Measurements from ENCODE around the gene NEUROG3.
A peak's percentile ranks its signal among the peaks of the same experiment; 100 is the strongest.

NEUROG3 gene

GRCh38 chr10:69573056-69573806 is at the start of gene NEUROG3:
Gene NEUROG3 (minus strand): TSS chr10:69573422. CDS start chr10:69573043, 379 bp downstream.
- DNase-seq, result no peak

GRCh38 chr10:69620625-69621024 is 47.4 kb upstream of the NEUROG3 start:
- DNase-seq, result no peak

DNA sequence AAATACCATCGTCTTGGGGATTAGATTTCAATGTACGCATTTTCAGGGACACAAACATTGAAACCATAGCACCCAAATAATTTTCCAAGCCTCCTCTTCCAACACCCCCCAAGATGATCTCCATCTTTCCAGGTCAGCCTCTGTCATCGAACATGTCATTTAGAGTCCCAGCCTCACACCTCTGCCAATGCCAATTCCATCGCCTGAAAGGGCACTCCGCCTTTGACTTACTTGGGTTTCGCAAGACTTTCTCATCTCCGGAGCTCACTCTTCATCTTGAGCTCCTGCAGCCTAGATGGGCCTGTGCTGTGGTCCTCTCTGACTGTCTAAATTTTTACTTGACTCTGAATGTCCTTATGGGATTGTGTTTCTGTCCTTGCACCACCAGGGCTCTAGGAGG is 46.4 kb upstream of the NEUROG3 start:
- no peak for DNase-seq

- DNase-seq, result no peak
Observed at GRCh38 chr10:69618746-69619145, 45.5 kb upstream of the NEUROG3 start.

GRCh38 chr10:69616358-69616757 is 43.1 kb upstream of the NEUROG3 start:
- DNase-seq, result peak in 6 of 56 donors; percentile 7 to 33 (median 15)

- DNase-seq, result no peak
Observed at GRCh38 chr10:69614130-69614529, 40.9 kb upstream of the NEUROG3 start.

GRCh38 chr10:69612760-69613159 is 39.5 kb upstream of the NEUROG3 start:
- DNase-seq, result peak in 2 of 56 donors; percentile 2 to 16

GRCh38 chr10:69609077-69609476 is 35.9 kb upstream of the NEUROG3 start:
- no peak for DNase-seq

- no peak for DNase-seq
Observed at GRCh38 chr10:69600761-69601330, 27.6 kb upstream of the NEUROG3 start.

DNA sequence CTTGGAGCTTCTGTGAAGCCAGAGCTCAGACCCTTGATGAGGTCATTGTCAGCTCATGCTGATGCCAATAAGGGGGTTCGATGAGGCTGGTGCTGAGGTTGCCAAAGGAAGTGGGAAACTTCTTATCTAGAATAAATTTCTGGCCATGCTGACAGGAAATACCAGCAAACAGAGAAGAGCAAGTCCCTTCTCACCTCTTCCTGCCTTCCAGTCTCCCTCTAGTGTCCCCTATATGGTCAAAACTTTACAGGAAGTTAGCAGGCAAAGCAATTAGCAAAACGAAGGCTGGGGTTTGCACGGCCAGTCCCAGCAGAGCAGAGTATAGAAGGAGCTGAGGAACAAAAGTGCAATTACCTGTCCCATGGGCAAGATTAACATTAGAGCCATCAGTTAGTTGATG is 15.1 kb upstream of the NEUROG3 start:
- DNase-seq, result no peak

DNA sequence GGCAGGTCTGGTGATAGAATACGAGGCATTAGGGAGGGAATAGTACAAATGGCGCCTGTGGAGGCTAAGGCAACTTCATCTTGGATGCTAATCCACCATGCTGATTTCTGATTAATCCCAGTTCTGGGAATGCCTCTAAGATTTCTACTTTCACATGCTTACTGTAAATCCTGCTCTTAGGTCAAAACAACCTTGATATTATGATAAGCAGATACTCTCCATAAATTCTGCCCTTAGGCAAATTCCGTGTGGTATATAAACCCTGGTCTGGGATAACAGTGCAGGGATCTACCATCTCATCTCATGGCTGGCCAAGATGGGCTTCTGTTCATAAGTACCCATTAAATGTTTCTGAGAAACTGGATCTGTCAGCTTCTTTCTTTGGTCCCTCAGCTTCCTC is 11.4 kb upstream of the NEUROG3 start:
- DNase-seq, result no peak

GRCh38 chr10:69583106-69583505 is 9.9 kb upstream of the NEUROG3 start:
- DNase-seq, result no peak

DNA sequence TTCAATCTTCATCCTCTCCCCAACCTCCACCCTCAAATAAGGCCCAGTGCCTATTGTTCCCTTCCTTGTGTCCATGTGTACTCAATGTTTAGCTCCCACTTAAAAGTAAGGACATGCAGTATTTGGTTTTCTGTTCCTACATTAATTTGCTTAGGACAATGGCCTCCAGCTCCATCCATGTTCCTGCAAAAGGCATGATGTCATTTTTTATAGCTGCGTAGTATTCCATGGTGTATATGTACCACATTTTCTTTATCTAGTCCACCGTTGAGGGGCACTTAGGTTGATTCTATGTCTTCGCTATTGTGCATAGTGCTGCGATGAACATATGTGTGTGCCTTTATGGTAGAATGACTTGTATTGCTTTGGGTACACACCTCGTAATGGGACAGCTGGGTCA is 7.2 kb upstream of the NEUROG3 start:
- DNase-seq, result no peak

- no peak for DNase-seq
Observed at GRCh38 chr10:69579464-69580060, 6.3 kb upstream of the NEUROG3 start.

GRCh38 chr10:69578508-69578991 is 5.3 kb upstream of the NEUROG3 start:
- DNase-seq, result no peak

DNA sequence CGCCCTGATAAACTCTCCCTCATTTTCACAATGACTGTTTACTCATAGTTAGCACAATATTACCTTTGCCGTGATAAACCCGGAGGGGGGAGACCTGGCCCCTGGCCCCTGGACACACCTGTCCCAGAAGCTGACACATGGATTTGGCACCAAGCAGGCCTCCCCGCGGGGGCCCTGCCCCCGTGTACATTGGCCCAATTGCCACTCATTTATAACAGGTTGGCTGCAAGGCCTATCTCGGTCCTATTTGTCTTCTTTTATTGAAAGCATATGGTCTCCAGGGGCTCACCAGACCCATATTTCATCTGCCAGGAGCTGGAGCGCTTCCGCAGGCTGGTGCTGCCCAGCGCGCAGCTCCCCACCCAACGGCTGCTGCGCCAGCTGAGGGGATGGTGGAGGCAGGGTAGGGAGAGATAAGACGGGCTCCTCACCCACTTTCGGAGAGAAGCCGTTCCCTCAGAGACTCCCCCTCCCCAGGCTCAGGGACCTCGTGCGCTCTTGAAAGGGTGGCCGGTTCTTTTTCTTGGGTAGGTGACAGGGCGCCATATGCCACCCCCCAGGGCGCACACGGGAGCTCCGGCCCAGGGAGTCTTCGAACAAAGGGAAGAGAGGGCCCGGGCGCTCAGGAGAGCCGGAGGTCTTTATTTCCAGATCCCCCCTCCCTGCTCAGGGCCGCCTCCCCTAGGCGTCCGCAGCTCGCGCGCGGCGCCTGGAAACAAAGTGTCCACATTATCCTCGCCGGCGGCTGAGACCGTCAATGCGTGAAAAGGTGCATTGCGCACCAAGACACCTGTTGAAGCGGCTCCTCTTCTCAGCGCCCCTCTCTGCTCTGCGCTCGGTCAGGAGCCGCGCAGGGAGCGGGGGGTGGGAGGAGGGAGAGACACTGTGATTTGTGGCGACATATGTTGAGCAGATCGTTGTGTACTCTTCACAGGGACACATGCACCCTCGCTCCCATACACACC is 4.3 kb upstream of the NEUROG3 start:
- no peak for DNase-seq

GRCh38 chr10:69576334-69577011 is 3.3 kb upstream of the NEUROG3 start:
- no peak for DNase-seq

DNA sequence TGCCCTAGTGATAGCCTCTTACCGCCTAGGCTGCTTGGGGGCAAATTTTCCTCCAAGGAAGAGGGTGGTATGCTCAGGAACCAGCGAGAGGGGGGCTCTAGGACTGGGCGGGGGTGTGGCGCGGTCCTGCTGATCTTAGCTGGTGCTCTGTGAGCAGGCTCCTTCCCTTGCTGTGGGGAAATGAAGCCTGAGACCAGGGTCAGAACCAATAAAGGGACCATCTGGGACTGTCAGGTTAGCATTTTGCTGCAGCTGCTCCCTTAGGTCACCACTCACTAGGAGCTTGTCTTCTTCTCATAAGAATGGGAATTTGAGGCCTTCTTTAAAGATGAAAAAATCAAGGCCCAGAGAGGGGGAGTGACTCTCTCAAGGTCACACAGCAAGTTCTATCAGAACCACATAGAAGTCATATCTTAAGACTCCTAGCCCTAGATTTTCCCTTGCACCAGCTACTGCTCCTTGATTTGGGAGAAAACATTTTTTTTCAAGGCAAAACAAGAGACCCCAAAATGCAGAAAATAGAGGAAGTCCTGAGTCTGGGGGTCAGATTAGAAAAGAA is 2.0 kb upstream of the NEUROG3 start:
- no peak for DNase-seq

GRCh38 chr10:69574571-69574978 is 1.4 kb upstream of the NEUROG3 start:
- peak in 1 of 56 donors; percentile 3 for DNase-seq
